NCI-H226 (cell line): ENCODE measurements around the gene MYBBP1A.

Experiments
- DNase-seq: peaks from one replicate; pipeline ENCODE4 v3.0.0-alpha.2; 2015

Gene MYBBP1A

DNA sequence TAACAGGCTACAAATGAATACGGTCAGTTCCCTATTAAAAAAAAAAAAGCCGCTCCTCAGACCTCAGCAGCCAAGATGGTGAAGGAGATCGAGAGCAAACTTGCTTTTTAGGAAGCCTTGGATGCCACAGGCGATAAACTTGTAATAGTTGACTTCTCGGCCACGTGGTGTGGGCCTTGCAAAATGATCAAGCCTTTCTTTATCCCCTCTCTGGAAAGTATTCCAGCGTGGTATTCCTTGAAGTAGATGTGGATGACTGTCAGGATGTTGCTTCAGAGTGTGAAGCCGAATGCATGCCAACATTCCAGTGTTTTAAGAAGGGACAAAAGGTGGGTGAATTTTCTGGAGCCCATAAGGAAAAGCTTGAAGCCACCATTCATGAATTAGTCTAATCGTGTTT, 16.9 kb upstream of the MYBBP1A start:
- no peak for DNase-seq

GRCh38 chr17:4569591-4569990, 14.4 kb upstream of the MYBBP1A start:
- no peak for DNase-seq

- peak; percentile 48 for DNase-seq
Measured at GRCh38 chr17:4566785-4567184, 11.6 kb upstream of the MYBBP1A start.

DNA sequence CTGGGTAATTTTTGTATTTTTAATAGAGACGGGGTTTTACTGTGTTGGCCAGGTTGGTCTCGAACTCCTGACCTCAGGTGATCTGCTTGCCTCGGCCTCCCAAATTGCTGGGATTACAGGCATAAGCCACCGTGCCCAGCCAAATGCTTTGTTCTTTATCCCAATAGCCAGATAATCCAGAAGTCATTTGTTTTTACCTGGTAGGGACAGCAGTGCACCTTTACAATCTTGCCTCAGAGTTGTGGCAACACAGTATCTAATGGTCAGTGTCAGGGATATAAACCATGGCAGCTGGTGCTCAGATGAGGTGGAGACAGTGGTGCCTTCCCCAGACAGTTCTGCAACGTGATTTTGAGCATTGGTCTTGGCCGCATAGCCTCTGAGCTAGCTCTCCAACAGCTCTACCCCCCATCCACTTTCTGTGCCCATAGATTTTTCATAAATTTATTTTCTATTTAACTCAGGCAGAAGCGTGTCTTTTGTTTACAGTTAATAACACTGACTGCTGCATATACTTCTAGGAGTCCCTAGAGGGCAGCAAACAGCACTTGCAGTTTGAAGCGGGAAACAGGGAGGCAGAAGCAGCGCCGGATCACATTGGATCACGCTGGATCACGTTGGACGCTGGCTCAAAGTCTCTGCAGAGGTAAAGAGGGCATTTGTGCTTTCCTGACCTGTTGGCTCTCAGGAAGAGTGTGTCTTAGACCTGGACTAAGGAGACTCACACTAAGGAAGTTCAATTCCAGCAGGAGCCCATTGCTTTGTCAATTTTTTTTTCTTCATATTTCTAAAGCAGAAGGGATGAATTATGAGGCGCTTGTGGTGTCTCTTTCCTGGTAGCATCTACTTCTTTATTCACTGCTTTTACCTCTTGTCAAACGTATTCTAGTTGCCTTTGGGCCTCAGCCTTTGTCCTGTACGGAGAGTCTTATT, 10.3 kb upstream of the MYBBP1A start:
- peak; percentile 63 for DNase-seq

- no peak for DNase-seq
Measured at GRCh38 chr17:4562015-4562969, 7.1 kb upstream of the MYBBP1A start.

DNA sequence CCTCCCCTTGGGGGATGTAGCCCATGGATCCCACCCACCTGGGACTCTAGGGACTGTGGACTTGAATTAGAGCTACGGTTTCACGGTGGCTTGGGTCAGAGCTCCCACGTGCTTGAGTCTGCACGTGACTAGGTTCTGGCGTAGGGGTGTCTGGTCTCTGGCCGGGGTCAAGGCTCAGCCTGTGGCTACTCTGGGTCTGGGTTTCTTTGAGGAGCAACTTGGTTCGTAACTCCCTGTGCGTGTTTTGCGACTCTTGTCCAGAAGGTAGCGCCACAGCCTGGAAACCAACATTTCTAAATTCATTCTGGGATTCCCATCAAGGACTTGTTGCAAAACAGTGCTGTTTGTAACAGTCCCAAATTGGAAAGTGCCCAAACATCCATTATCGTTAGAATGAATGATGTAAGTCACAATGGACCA, 5.7 kb upstream of the MYBBP1A start:
- no peak for DNase-seq

- DNase-seq, result no peak
Measured at GRCh38 chr17:4560421-4560820, 5.2 kb upstream of the MYBBP1A start, which contains the start of gene GGT6. GGT6 (minus strand) TSS chr17:4560577; CDS start chr17:4560521, 56 bp downstream.

DNA sequence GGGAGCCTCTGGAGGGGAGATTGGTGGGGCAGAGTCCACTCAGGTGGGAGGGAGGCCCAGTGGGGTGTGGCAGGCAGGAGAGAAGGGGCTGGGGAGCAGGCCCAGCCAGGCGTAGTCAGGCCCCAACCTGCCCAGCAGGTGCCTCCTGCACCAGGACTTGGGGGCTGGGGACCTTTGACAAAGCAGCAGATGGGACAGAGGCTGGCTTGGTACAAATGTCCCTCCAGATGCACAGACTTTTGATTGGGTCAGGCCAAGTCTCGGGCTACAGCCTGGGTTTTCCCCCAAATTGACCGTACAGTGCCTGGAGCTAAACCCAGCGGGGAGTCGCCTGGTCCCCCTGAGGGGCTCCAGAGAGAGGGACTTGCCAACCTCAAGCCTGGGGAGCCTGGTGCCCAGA, 4.8 kb upstream of the MYBBP1A start:
- DNase-seq, result no peak

DNA sequence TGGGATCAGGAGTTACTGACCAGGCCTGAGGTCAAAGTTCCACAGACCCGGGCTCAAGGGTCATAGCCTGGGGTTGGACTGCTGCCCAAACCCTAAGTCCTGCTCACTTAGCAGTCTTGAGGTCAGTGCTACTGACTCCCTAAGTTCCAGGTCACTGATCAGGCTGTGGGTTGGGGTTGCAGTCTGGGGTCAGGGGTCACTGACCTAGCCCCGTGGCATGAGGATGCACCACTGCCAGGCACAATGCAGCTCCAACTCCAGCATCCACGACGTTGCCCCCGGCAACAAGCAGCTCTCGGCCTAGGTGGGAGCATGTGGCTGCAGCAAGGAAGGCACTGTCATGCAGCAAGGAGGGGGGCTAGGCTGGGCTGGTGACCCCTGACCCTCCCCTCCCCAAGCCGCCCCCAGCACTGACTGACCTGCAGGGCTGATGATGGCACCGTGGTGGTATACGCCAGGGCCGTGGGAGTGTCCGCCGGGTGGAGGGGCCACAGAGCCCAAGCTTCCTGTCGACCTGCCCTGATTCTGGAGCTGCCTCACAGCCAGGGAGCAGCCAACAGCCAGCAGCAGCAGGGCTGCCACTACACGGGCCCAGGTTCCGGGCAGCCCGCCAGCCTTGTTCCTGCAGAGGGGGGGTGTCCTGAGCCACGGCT, 4.1 kb upstream of the MYBBP1A start:
- DNase-seq, result no peak

GRCh38 chr17:4558347-4558971, 3.3 kb upstream of the MYBBP1A start:
- no peak for DNase-seq

GRCh38 chr17:4557626-4558346, 2.6 kb upstream of the MYBBP1A start:
- DNase-seq, result no peak

- no peak for DNase-seq
Measured at GRCh38 chr17:4556996-4557395, 1.8 kb upstream of the MYBBP1A start.

DNA sequence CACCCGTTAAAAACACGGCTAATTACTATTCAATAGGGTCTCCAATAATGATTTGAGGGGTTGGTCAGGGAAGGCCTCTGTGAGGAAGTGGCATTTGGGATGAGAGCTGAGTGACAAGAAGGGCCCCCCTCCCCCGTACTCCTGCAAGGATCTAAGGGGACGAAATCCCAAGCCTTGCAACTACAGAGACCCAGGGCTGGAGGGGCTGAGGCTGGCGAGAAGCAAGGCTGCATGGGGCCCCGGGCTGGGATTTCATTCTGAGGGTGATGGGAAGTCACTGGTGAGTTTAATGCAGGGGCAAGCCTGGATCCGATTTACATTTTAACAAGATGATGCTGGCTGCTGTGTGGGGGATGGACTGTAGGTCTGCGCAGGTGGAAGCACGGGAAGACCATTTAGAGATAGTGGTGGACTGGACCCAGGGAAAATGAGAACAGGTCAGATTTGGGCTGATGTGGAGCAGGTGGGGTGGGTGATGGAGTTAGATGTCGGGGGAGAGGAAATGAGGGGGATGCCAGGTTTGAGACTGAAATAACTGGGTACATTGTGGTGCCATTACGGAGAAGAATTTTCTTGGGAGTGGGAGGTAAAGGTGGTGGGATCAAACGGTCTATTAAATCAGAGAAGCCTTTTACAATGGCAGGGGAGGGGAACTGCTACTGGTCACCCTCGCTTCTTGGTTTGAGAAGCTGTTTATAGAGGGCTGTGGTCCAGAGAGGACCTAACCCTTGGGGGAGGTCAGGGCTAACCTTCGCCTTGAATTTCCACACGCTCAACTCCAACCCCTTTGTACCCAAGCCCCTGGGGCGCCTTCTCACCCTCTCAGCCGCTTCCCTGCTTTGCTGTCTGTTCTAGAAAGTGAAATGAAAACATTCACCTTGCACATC, 932 bp upstream of the MYBBP1A start:
- no peak for DNase-seq

DNA sequence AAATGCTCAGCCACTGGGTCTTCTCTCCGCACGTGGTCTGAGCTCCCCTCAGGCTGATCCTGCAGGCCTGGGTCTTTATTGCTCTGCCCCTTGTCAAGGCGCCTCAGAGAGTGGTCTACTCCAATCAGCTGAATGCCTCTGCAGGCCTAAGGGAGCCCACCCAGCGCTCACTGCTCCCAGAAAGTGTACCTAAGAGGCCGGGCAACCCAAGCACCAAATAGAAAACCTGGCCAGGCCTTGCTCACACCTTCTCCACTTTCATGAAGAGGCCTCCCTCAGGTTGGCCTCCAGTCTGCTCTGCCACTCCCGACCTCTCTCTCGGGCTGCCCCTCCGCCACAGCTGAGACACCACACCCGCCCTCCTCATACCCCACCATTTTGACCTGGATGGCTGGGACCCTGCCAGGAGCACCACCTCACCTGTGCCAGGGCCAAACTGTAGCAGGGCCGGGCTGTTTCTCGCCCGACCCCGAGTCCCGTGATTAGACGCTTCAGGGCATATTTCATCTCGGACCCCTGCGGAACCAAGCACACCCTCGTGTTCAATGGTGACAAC, 665 bp downstream of the MYBBP1A start:
- no peak for DNase-seq

DNA sequence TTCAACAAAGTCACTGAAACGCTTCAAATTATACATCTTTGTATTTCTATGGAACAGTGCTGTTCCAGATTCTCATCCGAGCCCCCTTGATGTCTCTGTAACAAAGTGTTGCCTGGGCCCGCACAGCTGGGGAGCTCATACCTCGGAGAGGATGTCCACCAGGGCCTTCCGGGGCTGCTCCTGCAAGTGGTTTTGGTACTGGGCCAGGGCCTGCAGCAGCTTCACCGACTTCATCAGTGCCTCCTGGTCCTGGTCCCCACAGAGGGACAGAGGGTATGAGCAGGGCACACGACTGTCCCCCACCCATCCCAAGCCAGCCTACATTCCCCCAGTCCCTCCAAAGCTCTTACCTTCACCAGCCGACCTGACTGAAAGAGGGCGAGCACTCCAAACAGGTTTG, 1.5 kb downstream of the MYBBP1A start:
- no peak for DNase-seq

GRCh38 chr17:4551796-4552525, 3.2 kb downstream of the MYBBP1A start:
- DNase-seq, result no peak

GRCh38 chr17:4551141-4551540, 4.0 kb downstream of the MYBBP1A start:
- no peak for DNase-seq

DNA sequence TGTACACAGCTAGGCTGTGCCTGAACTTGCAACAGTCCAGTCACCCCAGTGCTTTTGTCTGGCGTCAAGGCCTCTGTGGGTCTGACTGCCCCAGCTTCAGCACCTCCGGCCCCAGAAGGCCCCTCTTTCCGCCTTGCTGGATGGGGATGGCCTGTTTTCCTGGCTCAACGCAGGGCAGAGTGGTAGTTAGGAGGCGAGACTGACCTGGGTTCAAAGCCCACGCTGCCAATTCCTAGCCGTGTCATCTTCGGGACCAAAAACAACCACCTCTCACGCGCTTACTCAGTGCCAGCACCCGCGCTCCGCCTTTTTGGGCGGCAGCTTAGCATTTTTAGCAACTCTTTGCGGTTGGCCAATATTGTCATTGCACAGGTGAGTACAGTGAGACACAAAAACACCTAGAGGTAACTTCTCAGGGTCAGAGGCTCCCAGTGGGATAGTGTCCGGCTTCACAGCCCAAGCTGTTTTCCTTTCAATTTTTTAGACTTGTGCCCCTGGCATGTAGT, 4.6 kb downstream of the MYBBP1A start:
- no peak for DNase-seq

- no peak for DNase-seq
Measured at GRCh38 chr17:4549781-4550533, 5.2 kb downstream of the MYBBP1A start.
